T1000 (cell line): ENCODE results near the gene CTPS1.

Source experiments
- DNase-seq: peaks from one replicate; lab custom pipeline; 2025; ENCODE audit warnings: mixed read lengths; lab: John Stamatoyannopoulos, UW

CTPS1 gene, protein sequence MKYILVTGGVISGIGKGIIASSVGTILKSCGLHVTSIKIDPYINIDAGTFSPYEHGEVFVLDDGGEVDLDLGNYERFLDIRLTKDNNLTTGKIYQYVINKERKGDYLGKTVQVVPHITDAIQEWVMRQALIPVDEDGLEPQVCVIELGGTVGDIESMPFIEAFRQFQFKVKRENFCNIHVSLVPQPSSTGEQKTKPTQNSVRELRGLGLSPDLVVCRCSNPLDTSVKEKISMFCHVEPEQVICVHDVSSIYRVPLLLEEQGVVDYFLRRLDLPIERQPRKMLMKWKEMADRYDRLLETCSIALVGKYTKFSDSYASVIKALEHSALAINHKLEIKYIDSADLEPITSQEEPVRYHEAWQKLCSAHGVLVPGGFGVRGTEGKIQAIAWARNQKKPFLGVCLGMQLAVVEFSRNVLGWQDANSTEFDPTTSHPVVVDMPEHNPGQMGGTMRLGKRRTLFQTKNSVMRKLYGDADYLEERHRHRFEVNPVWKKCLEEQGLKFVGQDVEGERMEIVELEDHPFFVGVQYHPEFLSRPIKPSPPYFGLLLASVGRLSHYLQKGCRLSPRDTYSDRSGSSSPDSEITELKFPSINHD

DNA sequence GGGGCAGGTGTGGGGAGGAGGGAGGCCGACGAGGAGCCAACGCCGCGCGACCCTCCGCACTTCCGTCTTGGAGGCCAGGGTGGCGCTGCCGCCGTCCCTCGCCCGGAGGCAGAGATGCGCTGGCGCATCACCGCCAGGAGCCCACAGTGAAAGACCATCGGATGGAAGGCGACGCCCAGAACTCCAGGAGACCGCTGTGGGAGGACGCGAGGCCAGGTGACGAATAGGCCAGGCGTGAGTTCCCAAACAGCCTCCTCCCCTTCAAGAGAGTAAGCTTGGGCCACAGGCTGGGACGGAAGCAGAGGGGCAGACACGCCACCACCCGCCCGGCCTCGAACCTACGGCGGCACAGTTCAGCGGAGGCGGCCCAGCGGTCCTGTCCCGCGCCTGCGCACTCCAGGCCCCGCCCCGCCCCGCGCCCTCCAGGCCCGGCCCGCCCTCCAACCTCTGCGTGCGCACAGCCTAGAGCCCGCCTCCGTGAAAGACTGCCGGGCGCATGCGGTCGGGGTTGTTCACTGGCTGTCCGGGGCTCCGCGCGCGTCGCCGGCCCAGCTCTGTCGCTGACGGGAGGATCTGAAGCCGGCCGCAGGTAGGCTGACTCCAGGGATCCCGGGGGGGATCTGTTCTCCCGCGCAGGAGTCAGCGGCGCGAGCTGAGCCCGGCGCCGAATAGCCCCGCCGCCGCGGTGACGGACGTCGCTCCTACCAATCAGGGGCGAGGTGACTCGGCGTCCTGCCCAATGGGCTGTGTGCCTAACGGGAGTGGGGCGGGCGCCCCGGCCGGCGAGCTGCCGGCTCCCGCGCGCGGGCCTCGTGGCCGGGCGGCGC lies at the start of gene CTPS1:
Gene CTPS1, plus strand, starts transcription at position 456 of the 827 bp plus-strand sequence. CDS start 3,595 bp downstream, outside the sequence.
- peak; percentile 95 for DNase-seq

DNA sequence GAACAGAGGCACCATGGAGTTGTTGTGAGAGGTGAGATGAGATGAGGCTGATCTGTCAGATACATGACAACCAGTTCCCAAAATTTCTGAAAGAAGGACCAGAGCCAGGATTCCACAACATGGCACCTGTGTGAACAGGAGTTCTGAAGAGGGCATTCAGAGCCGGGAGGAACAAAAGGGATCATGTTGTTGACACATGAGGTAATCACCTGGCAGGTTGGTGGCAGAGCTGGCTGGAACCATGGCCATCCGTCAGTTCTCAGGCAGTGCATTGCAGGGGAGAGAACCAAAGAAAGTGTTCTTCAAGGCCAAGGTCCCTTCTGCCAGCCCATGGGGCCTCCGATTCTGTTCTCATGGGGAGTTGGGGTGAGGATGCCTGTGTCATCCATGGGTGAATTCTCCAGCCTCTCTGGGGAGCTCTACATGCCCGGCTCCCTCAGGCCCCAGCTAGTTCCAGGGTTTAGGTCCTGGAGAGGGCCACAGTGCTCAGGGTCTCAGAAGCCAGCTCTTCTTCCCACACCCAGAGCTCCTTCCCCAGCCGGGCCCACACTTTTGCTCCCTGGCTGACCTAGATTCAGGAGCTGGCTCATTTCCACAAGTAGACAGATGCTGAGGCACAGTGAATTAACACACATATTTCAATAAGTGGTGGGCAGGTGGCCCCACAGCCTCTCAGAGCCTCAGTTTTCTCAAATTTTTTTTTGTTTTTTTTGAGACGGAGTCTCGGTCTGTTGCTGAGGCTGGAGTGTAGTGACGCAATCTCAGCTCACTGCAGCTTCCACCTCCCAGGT lies 49.1 kb upstream of the CTPS1 start:
- DNase-seq = no peak

DNA sequence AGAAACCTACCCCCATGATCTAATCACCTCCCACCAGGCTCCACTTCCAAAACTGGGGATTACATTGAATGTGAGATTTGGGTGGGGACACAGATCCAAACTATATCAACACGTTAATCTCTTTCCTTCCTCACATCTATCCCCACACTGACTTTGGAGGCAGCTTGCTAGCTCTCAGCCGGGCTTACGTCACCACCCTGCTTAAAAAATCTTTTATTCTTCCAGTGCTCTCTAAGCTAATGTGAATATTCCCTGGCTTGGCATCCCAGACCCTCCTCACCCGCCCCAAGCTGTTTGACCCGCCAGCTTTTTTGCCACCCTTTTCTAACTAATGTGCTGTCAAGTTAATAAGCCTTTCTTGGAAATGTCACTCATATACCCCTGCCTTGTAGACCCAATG lies 47.9 kb upstream of the CTPS1 start:
- DNase-seq = no peak

DNA sequence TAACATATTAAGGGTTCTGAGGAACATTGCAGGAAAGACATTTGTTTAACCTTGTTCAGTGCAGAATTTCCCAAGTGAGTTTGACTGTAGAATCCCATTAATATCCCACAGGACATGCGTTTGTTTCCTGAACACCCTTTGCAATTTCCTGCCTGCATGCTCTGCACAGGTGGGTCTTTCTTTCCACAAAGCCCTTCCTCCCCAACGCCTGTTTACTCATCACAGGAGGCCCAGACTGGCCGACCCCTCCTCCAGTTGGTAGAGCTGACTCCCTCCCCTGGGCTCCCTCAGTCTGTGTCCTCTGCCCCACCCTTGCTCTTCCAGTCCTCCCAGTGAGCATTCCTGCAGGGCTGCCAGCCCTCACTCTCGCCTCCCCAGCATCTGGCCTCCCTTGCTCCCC lies 47.5 kb upstream of the CTPS1 start:
- DNase-seq = no peak

DNA sequence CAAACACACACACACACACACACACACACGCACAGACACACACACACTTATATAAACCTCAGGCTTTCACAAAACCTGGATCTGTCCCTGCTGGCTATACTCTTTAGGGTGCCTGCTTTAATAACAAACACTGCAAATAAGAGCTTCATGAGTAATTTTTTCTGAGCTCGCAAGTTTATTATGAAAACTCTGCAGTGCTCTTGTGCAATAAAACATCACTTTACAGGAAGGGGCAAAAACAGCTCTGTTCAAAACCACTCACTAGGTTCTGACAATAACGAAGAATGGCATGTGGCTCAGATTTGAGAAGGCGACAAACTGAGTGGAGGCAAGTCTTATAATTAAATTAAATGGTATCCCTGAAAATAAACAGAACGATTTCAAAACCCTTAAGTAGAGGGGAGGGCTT lies 42.6 kb upstream of the CTPS1 start:
- DNase-seq = no peak

DNA sequence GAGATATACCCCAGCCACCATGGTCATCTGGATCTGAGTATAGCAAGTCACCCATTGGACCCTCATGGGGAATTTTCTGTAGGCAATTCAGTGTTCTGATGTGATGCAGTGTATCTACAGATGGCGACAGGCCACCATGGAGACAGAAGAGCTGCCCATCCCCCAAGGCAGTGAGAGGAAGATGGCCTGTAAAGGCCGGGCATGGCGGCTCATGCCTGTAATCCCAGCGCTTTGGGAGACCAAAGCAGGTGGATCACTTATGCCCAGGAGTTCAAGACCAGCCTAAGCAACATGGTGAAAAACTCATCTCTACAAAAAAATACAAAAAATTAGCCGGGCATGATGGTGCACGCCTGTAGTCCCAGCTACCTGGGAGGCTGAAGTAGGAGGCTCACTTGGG lies 41.1 kb upstream of the CTPS1 start:
- no peak for DNase-seq

DNA sequence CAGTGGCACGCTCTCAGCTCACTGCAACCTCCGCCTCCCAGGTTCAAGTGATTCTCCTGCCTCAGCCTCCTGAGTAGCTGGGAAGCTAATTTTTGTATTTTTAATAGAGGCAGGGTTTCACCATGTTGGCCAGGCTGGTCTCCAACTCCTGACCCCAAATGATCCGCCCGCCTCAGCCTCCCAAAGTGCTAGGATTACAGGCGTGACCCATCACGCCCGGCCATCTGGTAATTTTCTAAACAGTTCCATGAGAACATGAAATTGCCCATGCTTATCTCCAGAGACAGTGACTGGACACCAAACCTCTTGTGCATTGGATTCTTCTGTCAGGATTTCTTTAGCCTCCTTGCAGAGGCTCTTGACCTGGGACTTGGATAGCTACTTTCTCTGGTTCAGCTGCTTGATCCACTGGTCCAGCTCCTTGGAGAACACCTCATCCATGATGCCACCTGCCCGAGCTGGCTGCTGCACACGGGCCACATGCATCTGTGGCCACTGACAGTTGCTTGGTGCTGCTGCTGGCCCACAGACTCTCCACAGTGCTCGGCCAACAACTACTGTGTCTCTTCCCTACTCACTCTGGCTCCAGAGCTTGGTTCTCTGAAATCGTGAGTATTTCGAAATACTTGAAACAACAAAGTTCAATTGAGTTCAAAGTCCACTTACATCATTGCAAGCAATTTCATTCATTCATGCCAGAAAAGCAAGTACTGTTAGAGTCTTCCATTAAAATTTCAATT lies 40.0 kb upstream of the CTPS1 start:
- no peak for DNase-seq

DNA sequence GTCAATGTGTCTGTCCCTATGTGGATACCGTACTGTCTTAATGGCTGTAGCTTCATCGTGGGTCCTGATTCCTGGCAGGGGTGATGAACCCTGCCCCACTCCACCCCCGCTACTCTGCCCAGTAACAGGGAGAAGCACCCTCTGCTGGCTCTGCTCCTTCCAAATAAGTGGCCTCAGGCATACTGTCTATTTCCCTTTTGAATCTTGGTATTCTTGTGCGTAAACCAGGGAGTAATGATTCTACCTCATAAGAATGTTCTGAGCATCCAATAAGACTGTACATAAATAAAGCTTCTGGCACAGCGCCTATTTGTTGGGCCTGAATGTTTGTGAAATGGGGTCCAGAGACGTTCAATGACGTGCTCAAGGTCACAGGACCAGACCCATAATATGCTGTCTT lies 35.2 kb upstream of the CTPS1 start:
- DNase-seq = peak; percentile 56

DNA sequence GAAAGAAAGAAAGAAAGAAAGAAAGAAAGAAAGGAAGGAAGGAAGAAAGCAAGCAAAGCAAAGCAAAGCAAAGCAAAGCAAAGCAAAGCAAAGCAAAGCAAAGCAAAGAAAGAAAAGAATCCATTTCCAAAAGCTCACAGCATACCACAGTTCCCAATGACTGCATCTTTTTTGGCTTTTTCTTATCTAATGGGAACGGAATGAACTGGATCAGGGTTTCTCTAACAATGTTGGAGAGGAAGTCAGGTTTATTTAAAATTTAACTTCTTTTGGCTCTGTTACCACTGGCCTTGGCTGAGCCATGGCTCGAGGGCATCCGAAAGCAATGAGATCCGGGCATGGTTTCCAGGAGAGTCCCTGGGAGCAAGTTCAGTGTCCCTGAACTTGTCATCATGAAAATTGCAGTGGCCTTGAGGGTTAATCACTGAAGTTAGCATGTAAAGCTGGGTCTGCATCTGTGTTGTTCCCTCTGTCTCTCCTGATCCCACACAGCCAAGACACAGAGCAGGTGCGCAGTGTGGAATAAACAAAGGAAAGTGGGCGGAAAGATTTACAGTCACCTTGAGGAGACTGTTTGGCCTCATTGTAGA lies 34.6 kb upstream of the CTPS1 start:
- no peak for DNase-seq

DNA sequence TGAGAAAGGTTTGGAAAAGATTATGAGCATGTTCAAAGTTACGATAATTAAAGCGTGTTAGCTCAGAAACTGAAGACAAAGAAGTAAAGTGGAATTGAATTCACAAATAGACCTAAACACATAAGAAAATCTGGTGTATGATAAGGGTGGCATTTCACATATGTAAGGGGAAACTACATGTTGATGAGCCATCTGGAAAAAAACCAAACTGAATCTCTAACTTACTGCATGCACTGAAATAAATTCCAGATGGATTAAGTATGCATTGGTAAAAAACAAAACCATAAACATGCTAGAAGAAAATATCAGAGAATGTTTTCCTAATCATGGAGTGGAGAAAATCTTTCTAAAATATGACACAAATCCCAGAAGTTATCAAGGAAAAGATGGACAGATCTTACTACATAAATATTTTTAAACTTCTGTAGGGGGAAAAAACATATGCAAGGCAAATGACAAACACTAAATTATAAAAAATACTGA lies 34.0 kb upstream of the CTPS1 start:
- DNase-seq = no peak

DNA sequence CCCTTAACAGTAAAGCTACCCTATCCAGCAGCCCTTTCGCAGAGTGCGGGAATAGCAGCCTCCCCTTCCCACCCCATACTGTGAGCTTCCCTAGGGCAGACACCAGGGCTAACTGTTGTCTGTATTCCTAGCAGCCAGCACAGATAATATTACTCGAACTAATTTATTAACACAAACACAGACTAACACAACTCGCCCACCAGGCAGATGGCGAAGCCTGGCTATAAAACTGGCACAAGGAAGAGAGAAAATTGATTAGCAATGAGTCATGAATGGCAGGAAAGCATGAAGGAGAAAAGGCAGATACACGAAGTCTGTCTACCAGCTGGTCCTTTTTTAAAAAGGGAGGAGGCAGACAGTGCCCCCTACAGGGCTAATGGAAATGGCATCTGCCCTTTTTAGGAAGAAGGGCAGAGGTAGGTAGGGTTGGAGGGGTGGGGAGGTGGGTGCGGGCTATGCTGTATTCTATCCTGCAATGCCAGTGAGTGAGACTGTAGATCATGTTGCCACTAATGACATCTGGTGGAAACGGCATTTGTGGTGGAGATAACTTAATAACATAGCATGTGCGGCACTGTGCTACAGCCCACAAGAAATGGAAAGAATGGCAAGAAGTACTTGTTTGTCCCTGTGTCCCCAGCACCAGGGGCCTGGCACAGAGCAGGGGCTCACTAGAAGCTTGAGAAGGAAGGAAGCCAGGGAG lies 30.6 kb upstream of the CTPS1 start:
- peak; percentile 76 for DNase-seq

DNA sequence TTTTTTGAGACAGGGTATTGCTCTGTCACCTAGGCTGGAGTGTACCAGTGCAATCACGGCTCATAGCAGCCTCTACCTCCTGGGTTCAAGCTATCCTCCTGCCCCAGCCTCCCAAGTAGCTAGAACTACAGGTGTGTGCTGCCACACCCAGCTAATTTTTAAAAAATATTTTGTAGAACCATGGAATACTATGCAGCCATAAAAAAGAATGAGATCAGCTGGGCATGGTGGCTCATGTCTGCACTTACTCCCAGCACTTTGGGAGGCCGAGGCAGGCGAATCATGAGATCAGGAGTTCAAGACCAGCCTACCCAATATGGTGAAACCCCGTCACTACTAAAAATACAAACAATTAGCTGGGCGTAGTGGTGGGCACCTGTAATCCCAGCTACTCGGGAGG lies 29.9 kb upstream of the CTPS1 start:
- no peak for DNase-seq

DNA sequence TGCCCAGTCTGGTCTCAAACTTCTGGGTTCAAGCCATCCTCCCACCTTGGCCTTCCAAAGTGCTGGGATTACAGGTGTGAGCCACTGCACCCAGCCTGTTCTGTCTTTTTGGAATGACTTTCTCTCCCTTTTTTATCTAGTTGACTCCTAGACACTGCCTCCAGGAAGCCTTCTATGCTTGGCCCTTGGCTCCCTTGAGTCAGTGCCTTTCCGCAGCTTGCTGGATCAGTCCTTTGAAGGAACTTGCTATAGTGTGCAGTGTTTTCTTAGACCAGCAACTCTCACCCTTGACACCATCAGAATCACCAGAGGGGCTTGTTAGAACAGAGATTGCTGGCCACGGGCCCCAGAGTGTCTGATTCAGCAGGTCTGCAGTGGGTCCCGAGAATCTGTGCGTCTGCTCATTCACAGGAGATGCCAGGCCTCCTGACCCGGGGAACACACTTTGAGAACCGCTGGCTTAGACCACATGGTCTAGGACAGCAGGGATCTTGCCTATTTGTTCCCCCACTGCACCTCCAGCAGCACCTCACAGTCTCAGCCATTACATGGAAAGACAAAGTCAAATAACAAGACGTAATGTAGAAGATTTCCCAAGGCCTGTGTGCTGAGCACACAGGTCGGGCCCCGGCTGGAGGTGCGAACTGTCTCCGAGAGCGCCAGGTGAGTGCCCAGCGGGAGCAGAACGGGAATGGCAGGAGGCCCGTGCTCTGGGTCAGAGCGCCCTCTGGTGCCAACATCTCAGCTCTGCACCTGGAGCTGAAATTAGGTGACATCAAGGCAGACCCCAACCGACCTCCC lies 27.4 kb upstream of the CTPS1 start:
- DNase-seq = peak; percentile 54

DNA sequence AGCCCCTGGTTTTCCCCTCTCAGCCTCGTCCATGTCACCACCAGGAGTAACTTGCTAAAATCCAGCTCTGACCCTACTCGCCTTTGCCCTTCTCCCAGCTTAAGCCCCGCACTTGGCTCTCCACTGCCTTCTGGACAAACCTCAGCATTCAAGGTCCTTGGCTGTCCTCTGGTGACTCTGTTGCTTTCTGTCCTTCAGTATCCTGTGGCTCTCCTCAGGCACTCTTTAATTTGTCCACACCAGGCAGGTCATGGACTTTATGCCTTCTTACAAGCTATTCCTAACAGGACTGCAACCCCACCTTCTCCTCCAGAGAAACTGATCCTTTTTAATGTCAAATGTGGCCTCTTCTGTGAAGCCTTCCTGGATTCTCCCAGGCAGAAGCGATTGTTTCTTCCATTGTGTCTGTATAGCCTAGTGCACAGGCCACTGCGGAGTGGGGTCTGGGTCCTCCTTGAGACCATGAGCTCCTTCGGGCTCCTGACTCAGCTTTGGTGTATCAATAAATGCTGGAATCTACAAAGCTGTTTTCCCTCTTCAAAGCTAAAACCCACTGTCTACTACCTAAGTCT lies 26.7 kb upstream of the CTPS1 start:
- DNase-seq = no peak

DNA sequence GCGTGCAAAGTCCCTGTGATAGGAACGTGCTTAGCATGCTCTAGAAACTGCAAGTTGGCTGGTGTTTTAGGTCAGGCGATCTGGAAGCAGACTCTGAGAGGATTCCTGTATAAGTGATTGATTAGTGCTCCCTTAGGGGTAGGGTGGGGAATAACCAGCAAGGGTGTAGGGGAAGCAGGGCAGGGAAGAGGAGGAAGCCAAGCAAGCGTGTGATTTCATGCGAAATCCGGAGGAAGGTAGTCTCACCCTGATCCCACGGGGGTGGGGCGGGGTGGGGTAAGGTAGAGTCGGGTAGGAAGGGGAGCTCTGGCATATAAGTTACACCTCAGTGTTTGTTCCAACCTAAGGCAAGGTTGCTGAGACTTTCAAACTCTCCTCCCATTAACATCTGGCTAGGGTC lies 24.9 kb upstream of the CTPS1 start:
- no peak for DNase-seq

DNA sequence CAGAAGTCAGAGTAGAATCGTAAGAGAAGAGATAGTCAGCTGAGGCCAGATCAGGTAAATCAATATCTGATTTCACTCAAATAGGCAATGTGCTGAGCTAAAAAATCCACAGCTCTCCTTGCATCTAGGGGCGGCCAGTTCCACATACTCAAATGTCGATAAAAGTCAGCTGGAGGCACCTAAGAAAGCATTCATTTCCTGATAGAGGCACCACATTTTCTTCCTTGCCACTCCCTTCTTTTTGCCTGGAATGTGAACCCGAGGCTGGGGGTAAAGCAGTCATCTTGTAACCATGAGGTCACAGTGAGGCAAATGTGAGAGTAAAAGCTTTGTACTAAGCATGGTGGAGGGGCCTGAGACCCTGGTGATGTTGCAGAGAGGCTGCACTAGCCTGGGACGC lies 24.2 kb upstream of the CTPS1 start:
- no peak for DNase-seq

DNA sequence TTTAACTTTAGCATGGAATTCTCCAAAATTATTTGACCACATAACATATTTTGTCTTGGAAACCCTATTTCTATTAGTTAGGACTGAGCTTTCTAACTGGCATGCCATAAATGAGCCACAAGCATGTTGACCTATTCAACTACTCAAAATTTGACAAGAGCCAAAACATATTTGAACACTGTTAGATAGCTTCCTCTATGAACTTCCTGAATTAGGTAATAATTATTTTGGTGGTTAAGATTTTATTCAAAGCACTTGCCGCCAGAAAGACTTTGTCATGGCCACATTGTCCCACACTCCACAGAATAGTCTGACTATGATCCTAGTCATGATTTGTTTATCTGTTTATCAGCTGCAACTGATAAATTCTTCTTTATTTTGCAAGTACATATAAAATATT lies 23.1 kb upstream of the CTPS1 start:
- no peak for DNase-seq

DNA sequence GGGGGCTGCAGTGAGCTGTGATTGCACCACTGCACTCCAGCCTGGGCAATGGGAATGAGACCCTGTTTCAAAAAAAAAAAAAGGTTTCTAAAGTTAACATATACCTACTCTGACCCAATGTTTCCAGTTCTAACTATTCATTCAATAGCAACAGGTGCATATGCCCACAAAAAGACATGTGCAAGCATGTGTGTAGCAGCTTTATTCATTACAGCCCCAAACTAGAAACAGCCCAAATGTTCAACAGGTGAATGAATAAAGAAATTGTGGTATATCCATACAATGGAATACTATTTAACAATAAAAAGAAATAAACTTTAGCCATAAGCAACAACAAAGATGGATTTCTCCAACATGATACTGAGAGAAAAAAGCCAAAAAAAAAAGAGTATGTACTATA lies 21.3 kb upstream of the CTPS1 start:
- no peak for DNase-seq

DNA sequence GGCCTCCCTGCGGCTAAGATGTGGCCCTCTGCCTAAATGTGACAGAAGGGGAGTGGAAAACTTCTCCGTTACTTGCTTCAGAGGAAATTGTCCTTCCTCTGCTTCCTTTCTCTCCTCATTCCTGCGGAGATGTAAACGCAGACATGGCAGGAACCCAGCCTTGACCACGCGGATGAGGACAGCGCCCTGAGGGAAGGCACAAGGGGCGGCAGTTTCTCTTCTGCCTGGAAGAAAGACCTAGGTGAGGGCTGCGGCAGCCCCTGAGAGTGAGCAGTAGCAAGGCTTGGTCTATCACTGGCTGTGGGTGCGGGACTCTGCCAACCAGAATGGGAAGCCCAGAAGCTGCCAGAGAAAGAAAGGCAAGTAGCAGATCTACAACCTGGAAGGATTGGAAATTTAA lies 14.0 kb upstream of the CTPS1 start:
- DNase-seq = no peak
